Activated CD8-positive, alpha-beta memory T cell treated with anti-CD3 and anti-CD28 coated beads for 48 hours (primary cell): ENCODE measurements around the gene GOLGA3.

Experiments
- DNase-seq, 3 experiments: peaks; one replicate each; pipeline ENCODE4 v3.0.0-alpha.2; 2020; ENCODE audit warnings: low read depth in 2 of 3, low spot score in 2 of 3

GOLGA3 gene

GRCh38 chr12:132723764-132724140 is 104.9 kb downstream of the GOLGA3 start:
- DNase-seq = no peak

DNA sequence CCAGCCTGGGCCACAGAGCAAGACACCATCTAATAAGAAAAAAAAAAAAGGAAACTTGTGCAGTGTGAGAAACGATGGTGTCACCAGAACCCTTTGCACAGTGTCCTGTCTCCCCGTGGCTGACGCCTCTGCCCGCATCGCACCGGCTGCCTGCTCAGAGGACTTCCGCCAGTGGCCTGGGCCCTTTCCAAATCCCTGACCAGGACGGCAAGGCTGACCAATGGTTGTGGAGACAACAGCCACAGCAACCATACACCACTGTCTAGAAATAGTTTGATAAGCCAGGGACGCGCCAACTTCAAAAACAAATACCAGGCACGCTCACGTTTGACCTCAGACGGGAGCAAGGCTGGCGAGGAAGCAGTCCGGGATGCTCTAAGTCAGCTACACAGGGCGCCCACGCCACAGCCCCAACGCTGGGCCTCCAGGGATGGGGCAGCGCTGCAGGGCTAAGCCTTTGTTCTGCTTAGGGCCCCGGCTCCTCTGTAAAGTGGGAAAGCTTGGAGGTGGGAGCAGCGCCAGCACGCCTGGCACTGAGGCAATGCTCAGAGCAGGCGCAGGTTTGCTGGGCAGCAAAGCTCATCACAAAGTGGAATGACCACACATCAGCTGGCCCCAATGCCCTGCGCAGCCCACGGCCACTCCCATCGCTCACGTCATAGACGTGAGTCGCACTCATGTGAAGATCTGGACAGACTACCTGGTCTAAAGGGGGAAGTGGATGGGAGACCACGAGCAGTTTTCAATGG is 105.5 kb downstream of the GOLGA3 start:
- DNase-seq = no peak

- DNase-seq = no peak
Measured at GRCh38 chr12:132720606-132721345, 107.9 kb downstream of the GOLGA3 start.

GRCh38 chr12:132719954-132720324 is 108.7 kb downstream of the GOLGA3 start:
- no peak for DNase-seq

- DNase-seq = no peak
Measured at GRCh38 chr12:132719141-132719953, 109.3 kb downstream of the GOLGA3 start.
